GM12874 (cell line): ENCODE data around the gene LDLRAP1.

ENCODE experiments used
- CTCF ChIP-seq: IDR thresholded peaks from 2 replicates; pipeline ENCODE4 v1.5.1; 2011; ENCODE audit warnings: low read depth, mild to moderate bottlenecking, control low read depth, low read length, moderate library complexity; ENCODE audit not compliant: insufficient read depth

The LDLRAP1 gene

GRCh38 chr1:25543425-25544242 lies at the start of gene LDLRAP1:
Gene LDLRAP1, plus strand, starts transcription at chr1:25543606. Its CDS starts 93 bp downstream, at chr1:25543699.
- no peak for TF ChIP-seq CTCF

GRCh38 chr1:25494952-25495351 lies 48.5 kb upstream of the LDLRAP1 start:
- no peak for TF ChIP-seq CTCF

- TF ChIP-seq CTCF, result no peak
Observed at GRCh38 chr1:25500694-25501093, 42.7 kb upstream of the LDLRAP1 start.

GRCh38 chr1:25501235-25502058 lies 42.0 kb upstream of the LDLRAP1 start:
- 0 out of 2 replicates have a peak, but pooled peaks have one; percentile 17 for TF ChIP-seq CTCF

GRCh38 chr1:25502957-25503356 lies 40.4 kb upstream of the LDLRAP1 start:
- TF ChIP-seq CTCF, result no peak

GRCh38 chr1:25503551-25504426 lies 39.6 kb upstream of the LDLRAP1 start:
- peak; percentile 70 for TF ChIP-seq CTCF
